HepG2 (cell line): ENCODE results near the gene DNAJC7. TPM values are rescaled to one million over a fixed set of nuclear protein-coding genes. Genes with fewer than 3 reads are reported as not detected.

ENCODE experiments used
- ATAC-seq: fragments of 200-7000 bp; cut with Tn5 transposase; 3 replicates; pipeline ENCODE4 v1.9.1; 2020; ENCODE audit warnings: mild to moderate bottlenecking, moderate library complexity
- BruUV-seq: library from RNA; stranded (reverse); fragments of 400-500 nt; replicated peaks from 2 replicates; lab custom pipeline; 2021; lab: Mats Ljungman, UMichigan
- CTCF ChIA-PET: fragments of 300-600 bp; formaldehyde crosslinking; extraction: SDS; loops from one replicate; lab custom pipeline; 2021; ENCODE audit warnings: low total read pairs, inconsistent platforms, low intra/inter-chr PET ratio; lab: Yijun Ruan, JAX
- POLR2A ChIA-PET: fragments of 350-600 bp; sonication (Branson Sonifier 250); formaldehyde crosslinking; loops from one replicate; lab custom pipeline; 2020; ENCODE audit warnings: antibody characterized with exemption, inconsistent platforms; lab: Yijun Ruan, JAX
- DNase-seq: peaks from one replicate; pipeline ENCODE4 v3.0.0-alpha.2; 2015; ENCODE audit warnings: low spot score
- FAIRE-seq: peaks from 3 replicates; lab custom pipeline; 2011; peaks lifted over from hg19 to GRCh38; lab: Jason Lieb, UNC
- H2AFZ ChIP-seq: one replicate; pipeline ENCODE4 v1.6.1; 2011; ENCODE audit warnings: low read length, inconsistent platforms
- H3K27ac ChIP-seq: fragments of 300-600 bp; 3 replicates; pipeline ENCODE4 v1.8.0; 2011; ENCODE audit warnings: mixed run types, mild to moderate bottlenecking, mixed read lengths, low read length, inconsistent platforms; ENCODE audit not compliant: insufficient read depth; ENCODE audit errors: extremely low read length
- H3K27me3 ChIP-seq, 2 experiments: fragments of 200-600 bp in 1 of 2; 2 replicates in 1 of 2; 3 replicates in 1 of 2; pipeline versions ENCODE4 v1.6.0 to v1.8.0; 2011; ENCODE audit warnings: low read length in 2 of 2, mild to moderate bottlenecking in 2 of 2, moderate library complexity in 2 of 2, inconsistent platforms in 1 of 2; ENCODE audit not compliant: insufficient read depth in 2 of 2, control insufficient read depth in 1 of 2
- H3K36me3 ChIP-seq, 2 experiments: fragments of 200-600 bp in 1 of 2; replicated peaks in 1 of 2; 2 replicates in 1 of 2; 3 replicates in 1 of 2; pipeline versions ENCODE4 v1.5.1 to v1.8.0; 2011; ENCODE audit warnings: low read length in 2 of 2, inconsistent platforms in 1 of 2; ENCODE audit not compliant: insufficient read depth in 2 of 2, control insufficient read depth in 1 of 2
- H3K4me1 ChIP-seq: 2 replicates; pipeline ENCODE4 v1.5.1; 2012; ENCODE audit warnings: low read length, inconsistent platforms; ENCODE audit not compliant: insufficient read depth
- H3K4me2 ChIP-seq: 2 replicates; pipeline ENCODE4 v1.6.0; 2011; ENCODE audit warnings: low read depth, low read length, inconsistent platforms
- H3K4me3 ChIP-seq, 3 experiments: fragments of 200-600 bp in 1 of 3; sonication (generic), shearing (Covaris generic) in 1 of 3; replicated peaks in 1 of 3; 2 replicates each; pipeline ENCODE4 v1.5.1; 2011 to 2016; ENCODE audit warnings: low read length in 3 of 3, inconsistent platforms in 2 of 3, low read depth in 2 of 3, mild to moderate bottlenecking in 2 of 3, control low read depth in 1 of 3, mixed read lengths in 1 of 3; ENCODE audit not compliant: insufficient read depth in 1 of 3
- H3K79me2 ChIP-seq: one replicate; pipeline ENCODE4 v1.6.1; 2011; ENCODE audit warnings: low read length, inconsistent platforms; ENCODE audit not compliant: insufficient read depth
- H3K9ac ChIP-seq: 2 replicates; pipeline ENCODE4 v1.6.0; 2011; ENCODE audit warnings: mild to moderate bottlenecking, low read depth, low read length, inconsistent platforms; ENCODE audit not compliant: insufficient read depth
- H3K9me3 ChIP-seq: 2 replicates; pipeline ENCODE4 v1.5.1; 2012; ENCODE audit warnings: mild to moderate bottlenecking, low read length
- H4K20me1 ChIP-seq: 2 replicates; pipeline ENCODE4 v1.6.0; 2011; ENCODE audit warnings: inconsistent platforms, mild to moderate bottlenecking, low read length, moderate library complexity; ENCODE audit not compliant: insufficient read depth
- TBL1XR1 ChIP-seq: fragments of 150-350 bp; IDR thresholded peaks from 2 replicates; pipeline ENCODE4 v1.6.1; 2014; ENCODE audit warnings: borderline replicate concordance, low read length; ENCODE audit not compliant: partially characterized antibody
- ZNF781 ChIP-seq: sonication (generic); formaldehyde crosslinking; IDR thresholded peaks from 2 replicates; pipeline ENCODE4 v1.5.1; 2020; ENCODE audit warnings: borderline replicate concordance, mild to moderate bottlenecking, missing genetic modification reagents; ENCODE audit errors: not compliant biosample characterization
- WGBS: methylation state at CpG from one replicate; pipeline ENCODE4 v1.1.6; 2017; ENCODE audit warnings: low lambda C conversion rate; 5-methylcytosine and 5-hydroxymethylcytosine counted together
- in situ Hi-C: cut with HindIII; loops from 2 replicates; pipeline ENCODE4 v1.10.0; 2017; ENCODE audit warnings: low pct_unique_long_range_greater_than_20kb; ENCODE audit not compliant: extremely low pct_ligation_motif_present
- intact Hi-C: fragments of 100-400 bp; cut with micrococcal nuclease; formaldehyde crosslinking; loops from one replicate; pipeline ENCODE4 v1.10.0; 2022; ENCODE audit not compliant: unreplicated experiment
- polyA plus RNA-seq, 8 experiments: library from polyadenylated mRNA; depleted of rRNA in 3 of 8; stranded (reverse) in 7 of 8; unstranded in 1 of 8; fragments of >200 nt; fragmentation: Illumina TruSeq in 4 of 8; extraction: Trizol in 4 of 8; gene quantifications; 2 replicates each; pipeline versions ENCODE4 v1.2.1 to v1.2.3, GENCODE V29; 2011 to 2016; ENCODE audit warnings: low read depth in 4 of 8, missing spikeins in 1 of 8, mixed read lengths in 1 of 8; ENCODE audit not compliant: insufficient read depth in 1 of 8
- total RNA-seq, 5 experiments: library from RNA; depleted of rRNA; stranded (reverse); fragments of >200 nt; fragmentation: Illumina TruSeq; extraction: Trizol; gene quantifications; 2 replicates each; pipeline ENCODE4 v1.2.3, GENCODE V29; 2016; ENCODE audit warnings: low read depth in 1 of 5
- TF ChIP-seq, protein P1 (sequence below): sonication (generic); formaldehyde crosslinking; IDR thresholded peaks from 2 replicates; pipeline ENCODE4 v1.5.0; 2020; ENCODE audit warnings: missing genetic modification reagents

Gene DNAJC7
- total and polyA plus RNA-seq, 2 of the 13 experiments (the other 11 are each of a cell fraction or from before 2014, with no cell fraction given): 47.7 to 132 TPM

DNA sequence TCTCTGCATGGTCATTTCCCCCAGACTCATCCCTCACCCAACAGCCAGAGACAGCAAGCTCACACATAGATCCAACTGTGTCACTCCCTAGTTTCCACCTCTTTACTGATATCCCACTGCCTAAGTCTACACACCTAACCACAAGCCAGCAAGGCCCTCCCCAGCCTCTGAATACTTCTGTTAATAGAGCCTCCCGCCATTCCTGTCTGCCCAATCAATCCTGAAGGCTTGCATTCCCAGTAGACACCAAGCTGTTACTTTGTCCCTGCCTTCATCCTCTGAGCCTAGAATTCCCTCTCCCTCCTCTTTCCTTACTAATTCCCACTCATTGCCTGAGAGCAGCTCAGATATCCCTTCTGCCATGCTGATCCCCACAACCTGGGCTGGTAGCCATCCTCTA is 28.5 kb upstream of the DNAJC7 start:
- no peak for FAIRE-seq
- 66% methylated on average over 1 of the region's 1 CpG for WGBS

DNA sequence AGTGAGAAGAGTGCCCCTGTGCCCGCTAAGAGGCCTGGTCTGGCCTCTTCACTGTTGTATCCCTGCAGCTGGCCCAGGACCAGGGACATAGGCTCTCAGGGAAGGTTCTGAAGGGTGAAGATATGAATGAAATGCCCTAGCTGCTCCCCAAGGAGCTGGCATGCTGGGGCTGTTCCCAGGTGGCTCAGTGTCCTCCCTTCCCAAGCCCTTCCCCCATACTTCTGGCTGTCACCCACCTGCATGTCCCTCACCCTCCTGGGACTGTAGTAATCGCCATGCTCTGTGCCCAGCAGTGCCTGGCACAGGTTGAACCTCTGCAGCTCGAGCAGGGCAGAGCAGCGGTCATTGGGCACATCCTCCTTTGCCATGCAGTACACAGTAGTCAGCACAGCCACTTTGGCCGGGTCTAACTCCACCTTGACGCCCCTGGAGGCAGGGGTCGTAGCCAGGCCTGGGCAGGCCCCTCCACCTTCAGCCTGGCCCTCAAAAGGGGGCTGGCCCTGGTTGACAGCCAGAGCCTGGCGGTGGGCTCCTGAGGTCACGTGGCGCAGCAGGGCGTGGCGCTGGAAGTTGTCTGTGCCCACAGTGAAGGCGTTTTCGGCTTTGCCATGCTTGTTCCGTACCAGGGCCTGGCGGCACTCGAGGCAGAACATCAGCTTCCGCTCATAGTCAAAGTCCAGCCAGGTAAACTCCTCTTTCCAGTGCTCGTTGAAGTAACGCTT is 25.5 kb upstream of the DNAJC7 start:
- intact Hi-C loops (no loop called here), in situ Hi-C loops (no loop called here)
- Histone ChIP-seq H2AFZ (no peak overlapping the region), H3K36me3 (no peaks in the 10 kb centered on the region), H3K27me3 (no peaks in the 10 kb centered on the region), H3K9me3 (no peaks in the 10 kb centered on the region), H4K20me1 (no peaks in the 10 kb centered on the region), H3K9ac (no peak overlapping the region), H3K79me2 (no peaks in the 10 kb centered on the region), H3K4me2 (no peak overlapping the region), H3K4me3 (no peak overlapping the region), H3K27ac (no peak overlapping the region)
- ATAC-seq (no peak), FAIRE-seq (no peak), DNase-seq (no peak)
- ChIA-PET POLR2A (interaction anchor here (0.5 to 1.0 kb wide), 2 partner anchors 26 to 69 kb away, joined by 3 read pairs; partner anchors contain the start of gene DNAJC7), CTCF (no interaction called here)
- BruUV-seq: no TSS peak
- 74% methylated on average over 13 of the region's 20 CpGs for WGBS
- TF ChIP-seq ZNF781 (CRISPR knock-in tag): no peak
- TF ChIP-seq, protein P1, sequence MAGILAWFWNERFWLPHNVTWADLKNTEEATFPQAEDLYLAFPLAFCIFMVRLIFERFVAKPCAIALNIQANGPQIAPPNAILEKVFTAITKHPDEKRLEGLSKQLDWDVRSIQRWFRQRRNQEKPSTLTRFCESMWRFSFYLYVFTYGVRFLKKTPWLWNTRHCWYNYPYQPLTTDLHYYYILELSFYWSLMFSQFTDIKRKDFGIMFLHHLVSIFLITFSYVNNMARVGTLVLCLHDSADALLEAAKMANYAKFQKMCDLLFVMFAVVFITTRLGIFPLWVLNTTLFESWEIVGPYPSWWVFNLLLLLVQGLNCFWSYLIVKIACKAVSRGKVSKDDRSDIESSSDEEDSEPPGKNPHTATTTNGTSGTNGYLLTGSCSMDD (CRISPR knock-in tag): no peak
- TF ChIP-seq, all 625 proteins: peak for 0
- peaks cover 11% of the 10 kb centered on the region; the same call in 1 of the 2 replicates for H3K4me1 ChIP-seq

More for the DNA sequence above, 28.5 kb upstream of the DNAJC7 start:
- Histone ChIP-seq H3K27ac (no peak overlapping the region), H2AFZ (no peak overlapping the region), H3K36me3 (no peaks in the 10 kb centered on the region), H3K4me2 (no peak overlapping the region), H3K9ac (no peak overlapping the region), H3K4me3 (no peak overlapping the region), H3K4me1 (peaks cover 15% of the 10 kb centered on the region), H3K9me3 (no peaks in the 10 kb centered on the region), H4K20me1 (no peaks in the 10 kb centered on the region), H3K27me3 (no peaks in the 10 kb centered on the region), H3K79me2 (no peaks in the 10 kb centered on the region)
- ATAC-seq: no peak
- CTCF ChIA-PET: no interaction called here
- POLR2A ChIA-PET: interaction anchor here (1.2 to 1.4 kb wide), 2 partner anchors 17 to 28 kb away, joined by 3 to 4 read pairs; partner anchors contain the start of gene DNAJC7
- no peak for DNase-seq
- intact Hi-C loops (no loop called here), in situ Hi-C loops (no loop called here)
- no peak for TF ChIP-seq TBL1XR1
- BruUV-seq: no TSS peak
